GM21360 (cell line): ENCODE measurements around the gene PPP2R3B.
"Not testable (repeated sequence)": the region's sequence is repeated elsewhere in the genome, so short reads cannot be mapped to it uniquely, and the experiment has no call there.

Experiments used
- ATAC-seq: cut with Tn5 transposase; IDR thresholded peaks from one replicate; pipeline ENCODE4 v1.9.1; 2021; ENCODE audit warnings: mild to moderate bottlenecking, moderate library complexity; ENCODE audit not compliant: unreplicated experiment

Gene PPP2R3B

GRCh38 chrX:410296-410695 is 23.6 kb upstream of the PPP2R3B start:
- ATAC-seq = no peak

- ATAC-seq = no peak
These were observed 18.4 kb upstream of the PPP2R3B start for GRCh38 chrX:405149-405548.

GRCh38 chrX:404656-405055 is 17.9 kb upstream of the PPP2R3B start:
- no peak for ATAC-seq

GRCh38 chrX:402857-403256 is 16.1 kb upstream of the PPP2R3B start:
- no peak for ATAC-seq

GRCh38 chrX:400258-400657 is 13.6 kb upstream of the PPP2R3B start:
- no peak for ATAC-seq

- no peak for ATAC-seq
These were observed 10.9 kb upstream of the PPP2R3B start for GRCh38 chrX:397575-397974.

GRCh38 chrX:394830-395229 is 8.1 kb upstream of the PPP2R3B start:
- ATAC-seq = no peak

- ATAC-seq = no peak
These were observed 5.8 kb upstream of the PPP2R3B start for GRCh38 chrX:392575-392846.

- no peak for ATAC-seq
These were observed 5.2 kb upstream of the PPP2R3B start for GRCh38 chrX:391717-392574.

- ATAC-seq = no peak
These were observed 3.8 kb upstream of the PPP2R3B start for GRCh38 chrX:390459-390858.

GRCh38 chrX:389021-389441 is 2.3 kb upstream of the PPP2R3B start:
- no peak for ATAC-seq

- no peak for ATAC-seq
These were observed 1.0 kb upstream of the PPP2R3B start for GRCh38 chrX:387729-388128.

- ATAC-seq = peak; percentile 25
These were observed 404 bp downstream of the PPP2R3B start for GRCh38 chrX:386239-386767.

- not testable (repeated sequence) for ATAC-seq
These were observed 971 bp downstream of the PPP2R3B start for GRCh38 chrX:385736-386135.

GRCh38 chrX:384861-385260 is 1.8 kb downstream of the PPP2R3B start:
- no peak for ATAC-seq

GRCh38 chrX:378443-378842 is 8.3 kb downstream of the PPP2R3B start:
- ATAC-seq = no peak

- ATAC-seq = not testable (repeated sequence)
These were observed 10.5 kb downstream of the PPP2R3B start for GRCh38 chrX:376206-376605.

- ATAC-seq = no peak
These were observed 11.3 kb downstream of the PPP2R3B start for GRCh38 chrX:375181-376036.

- ATAC-seq = no peak
These were observed 12.1 kb downstream of the PPP2R3B start for GRCh38 chrX:374596-374995.

GRCh38 chrX:373641-374471 is 12.9 kb downstream of the PPP2R3B start:
- peak; percentile 59 for ATAC-seq
